HG03135 (cell line): ENCODE measurements around the gene HEXIM1.
A peak's percentile ranks its signal among the peaks of the same experiment; 100 is the strongest.

Source experiments
- ATAC-seq: cut with Tn5 transposase; IDR thresholded peaks from one replicate; pipeline ENCODE4 v1.9.1; 2021; ENCODE audit warnings: mild to moderate bottlenecking, moderate library complexity; ENCODE audit not compliant: unreplicated experiment

HEXIM1 gene

DNA sequence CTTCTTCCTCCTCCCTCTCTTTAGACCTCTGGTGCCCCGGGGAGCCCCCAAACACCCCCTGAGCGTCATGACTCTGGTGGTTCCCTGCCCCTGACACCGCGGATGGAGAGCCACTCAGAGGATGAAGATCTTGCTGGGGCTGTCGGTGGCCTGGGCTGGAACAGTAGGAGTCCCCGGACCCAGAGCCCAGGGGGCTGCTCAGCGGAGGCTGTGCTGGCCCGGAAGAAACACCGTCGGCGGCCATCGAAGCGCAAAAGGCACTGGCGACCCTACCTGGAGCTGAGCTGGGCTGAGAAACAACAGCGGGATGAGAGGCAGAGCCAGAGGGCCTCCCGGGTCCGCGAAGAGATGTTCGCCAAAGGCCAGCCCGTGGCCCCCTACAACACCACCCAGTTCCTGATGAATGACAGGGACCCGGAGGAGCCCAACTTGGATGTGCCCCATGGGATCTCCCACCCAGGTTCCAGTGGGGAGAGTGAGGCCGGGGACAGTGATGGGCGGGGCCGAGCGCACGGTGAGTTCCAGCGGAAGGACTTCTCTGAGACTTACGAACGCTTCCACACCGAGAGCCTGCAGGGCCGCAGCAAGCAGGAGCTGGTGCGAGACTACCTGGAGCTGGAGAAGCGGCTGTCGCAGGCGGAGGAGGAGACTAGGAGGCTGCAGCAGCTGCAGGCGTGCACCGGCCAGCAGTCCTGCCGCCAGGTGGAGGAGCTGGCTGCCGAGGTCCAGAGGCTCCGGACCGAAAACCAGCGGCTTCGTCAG, 20.9 kb downstream of the HEXIM1 start:
- no peak for ATAC-seq

DNA sequence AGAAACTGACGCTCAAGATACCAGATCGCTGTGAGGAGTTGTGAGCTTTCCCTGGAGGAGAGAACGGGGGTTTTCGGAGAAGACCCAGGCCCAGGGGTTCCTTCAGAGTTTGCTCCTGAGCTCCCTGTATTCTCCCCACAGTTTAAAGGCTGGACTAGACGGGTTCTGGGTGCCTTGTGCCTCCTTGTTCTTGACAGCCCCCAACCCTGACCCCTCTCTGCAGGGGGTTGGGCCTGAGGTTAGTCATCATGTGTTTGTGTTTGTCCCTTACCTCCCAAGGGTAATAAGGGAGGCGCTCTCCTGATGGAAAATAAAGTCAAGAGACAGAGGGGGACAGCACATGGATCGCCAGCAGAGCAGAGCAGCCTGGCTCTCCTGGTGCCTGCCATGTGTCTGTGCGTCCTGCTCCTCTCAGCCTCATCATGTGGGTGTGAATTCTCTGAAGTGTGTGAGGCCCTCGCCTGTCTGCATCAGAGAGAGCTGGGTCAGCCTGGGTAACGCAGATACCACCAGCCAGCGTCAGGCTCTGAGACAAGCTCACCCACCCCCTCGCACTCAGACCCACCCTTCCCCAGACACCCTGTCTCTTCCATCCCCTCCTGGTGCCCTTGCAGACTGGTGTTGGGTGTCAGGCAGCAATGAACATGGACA, 22.1 kb downstream of the HEXIM1 start:
- no peak for ATAC-seq

DNA sequence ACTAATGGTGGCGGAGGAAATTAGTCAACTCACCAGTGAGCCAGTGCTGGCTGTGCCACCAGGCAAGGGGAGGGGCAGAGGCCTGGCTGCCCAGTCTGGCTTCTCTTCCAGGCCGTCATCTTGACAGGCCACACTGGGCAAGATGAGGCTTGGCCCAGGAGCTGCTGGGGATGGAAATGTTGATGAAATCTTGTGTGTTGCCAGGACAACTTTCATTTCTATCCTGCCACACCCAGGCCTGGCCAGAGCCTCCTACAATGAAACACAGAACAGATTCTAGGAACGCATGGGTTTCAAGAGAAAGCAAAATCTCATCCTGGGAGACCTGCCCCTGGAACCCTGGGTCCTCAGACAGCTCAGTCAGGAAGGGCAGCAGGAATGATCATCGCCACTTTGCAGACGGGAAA, 22.7 kb downstream of the HEXIM1 start:
- ATAC-seq, result no peak

DNA sequence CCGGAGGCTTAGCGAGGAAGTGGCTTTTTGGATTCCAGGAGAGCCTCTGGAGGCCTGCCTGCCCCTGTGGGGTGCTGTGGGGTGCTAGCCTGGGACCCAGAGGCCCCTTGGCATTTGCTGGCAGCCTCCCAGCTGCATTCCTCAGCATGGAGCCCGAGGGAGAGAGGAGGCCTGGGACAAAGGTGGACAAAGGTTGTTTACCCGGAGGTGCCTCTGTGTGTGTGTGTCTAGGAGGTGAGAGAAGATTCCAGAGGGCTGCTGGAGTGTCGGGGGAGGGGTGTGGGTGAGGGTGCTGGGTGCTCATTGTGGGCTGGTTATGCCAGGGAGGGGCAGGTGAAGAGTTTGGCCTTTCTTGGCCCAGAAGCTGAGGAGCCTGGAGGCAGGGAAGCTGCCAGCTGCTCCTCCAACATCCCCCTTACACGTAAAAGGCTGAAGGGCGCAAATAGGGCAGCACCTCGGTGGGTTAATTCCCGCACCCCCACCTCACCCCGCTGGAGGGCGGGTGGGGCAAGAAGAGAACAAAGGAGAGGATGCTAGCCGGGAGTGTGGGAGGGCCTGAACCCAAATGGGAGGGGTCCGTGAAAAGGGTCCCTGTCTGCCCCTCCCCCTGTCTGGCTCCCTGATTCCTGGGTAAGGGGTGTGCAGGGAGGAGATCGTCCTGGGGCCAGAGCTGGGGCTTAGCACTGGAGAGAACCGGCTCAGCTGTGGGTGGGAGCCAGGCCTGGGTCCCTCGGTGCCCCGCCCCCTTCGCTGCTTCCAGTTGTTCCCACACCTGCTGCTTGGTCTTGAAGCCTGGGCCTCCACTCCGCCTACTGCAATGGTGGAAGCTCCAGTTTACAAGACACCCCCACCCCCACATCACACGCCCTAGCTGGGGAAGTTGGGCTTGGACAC, 23.3 kb downstream of the HEXIM1 start:
- ATAC-seq, result no peak

DNA sequence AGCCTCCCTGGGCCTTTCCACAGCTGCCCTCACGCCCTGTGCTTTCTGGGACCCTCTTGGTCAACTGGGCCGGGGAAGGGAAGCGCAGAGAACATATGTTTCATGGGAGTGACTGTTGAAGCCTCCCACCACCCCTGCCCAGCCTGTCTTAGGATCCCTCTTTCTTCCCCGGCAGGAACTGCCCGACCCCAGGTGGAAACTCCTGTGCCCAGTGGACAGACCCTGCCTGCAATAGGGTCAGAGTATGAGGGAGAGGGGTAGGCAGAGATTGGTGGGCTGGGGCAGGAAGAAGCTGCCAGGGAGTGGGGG, 23.9 kb downstream of the HEXIM1 start:
- ATAC-seq, result no peak

DNA sequence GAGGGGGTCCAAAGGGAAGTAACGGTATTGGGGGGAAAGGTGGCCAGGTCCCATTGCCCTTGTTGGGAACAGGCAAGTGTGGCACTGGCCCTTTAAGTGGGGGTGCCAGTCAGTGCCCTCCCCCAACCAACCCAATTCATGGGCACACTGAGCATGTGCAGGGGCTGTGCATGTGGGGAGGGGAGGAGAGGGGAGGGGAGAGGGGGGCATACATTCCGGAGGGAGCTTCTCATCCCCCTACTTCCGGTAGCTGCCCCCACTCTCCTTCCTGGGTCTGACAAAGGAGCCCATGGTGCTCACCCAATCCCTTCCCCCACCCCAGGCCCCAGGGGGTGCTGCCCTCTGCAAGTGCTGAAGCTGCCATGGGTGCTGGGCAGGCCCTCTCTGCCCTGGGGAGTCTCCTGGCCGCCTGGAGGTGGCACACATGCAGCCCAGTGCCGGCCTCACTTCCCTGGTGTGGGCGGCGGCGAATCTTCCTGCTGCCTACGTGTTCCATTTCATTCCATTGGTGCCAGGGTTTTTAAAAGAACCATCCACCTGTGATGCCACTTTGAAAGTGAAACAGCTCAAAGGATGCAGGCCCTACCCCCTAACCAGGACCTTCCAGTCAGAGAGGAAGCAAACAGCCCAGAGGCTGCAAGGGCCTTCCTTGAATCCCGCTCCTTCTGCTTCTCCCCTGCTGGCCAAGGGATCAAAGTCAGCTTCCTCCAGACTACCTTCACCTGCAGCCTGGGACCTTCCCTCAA, 24.4 kb downstream of the HEXIM1 start:
- ATAC-seq, result no peak

DNA sequence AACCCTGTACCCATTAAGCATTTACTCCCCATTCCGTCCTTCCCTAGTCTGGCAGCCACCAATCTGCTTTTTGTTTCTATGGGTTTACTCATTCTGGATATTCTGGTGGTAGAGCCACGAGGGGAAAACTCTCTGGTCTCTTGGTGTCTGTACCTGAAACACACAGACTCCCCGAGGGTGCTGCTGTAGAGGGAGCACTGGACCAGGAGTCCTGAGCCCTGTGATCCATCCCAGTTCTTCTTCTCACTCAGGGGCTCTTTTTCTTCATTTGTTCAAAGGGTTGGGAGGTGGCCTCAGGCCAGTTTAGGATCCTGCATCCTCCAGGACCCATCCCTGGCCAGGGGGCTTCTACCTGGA, 27.5 kb downstream of the HEXIM1 start:
- ATAC-seq, result no peak

DNA sequence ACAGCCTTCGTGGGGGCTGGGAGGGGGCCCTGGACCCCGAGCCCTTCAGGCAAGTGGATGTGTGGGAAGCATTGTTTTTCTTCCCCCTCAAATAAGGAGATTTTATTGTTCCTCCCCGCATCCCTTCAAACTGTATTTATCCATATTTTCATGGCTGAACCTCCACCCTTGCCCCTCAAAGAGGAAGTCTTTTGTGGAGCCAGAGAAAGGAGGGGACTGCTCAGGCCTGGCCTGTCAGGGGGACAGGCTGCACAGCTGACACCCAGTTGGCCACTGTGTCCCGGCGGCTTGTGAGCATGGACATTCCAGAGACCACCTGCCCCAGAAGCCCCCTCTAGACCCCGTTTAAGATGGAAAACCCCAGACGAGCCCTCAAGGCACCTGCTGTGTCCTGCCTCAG, 29.3 kb downstream of the HEXIM1 start:
- ATAC-seq, result no peak

DNA sequence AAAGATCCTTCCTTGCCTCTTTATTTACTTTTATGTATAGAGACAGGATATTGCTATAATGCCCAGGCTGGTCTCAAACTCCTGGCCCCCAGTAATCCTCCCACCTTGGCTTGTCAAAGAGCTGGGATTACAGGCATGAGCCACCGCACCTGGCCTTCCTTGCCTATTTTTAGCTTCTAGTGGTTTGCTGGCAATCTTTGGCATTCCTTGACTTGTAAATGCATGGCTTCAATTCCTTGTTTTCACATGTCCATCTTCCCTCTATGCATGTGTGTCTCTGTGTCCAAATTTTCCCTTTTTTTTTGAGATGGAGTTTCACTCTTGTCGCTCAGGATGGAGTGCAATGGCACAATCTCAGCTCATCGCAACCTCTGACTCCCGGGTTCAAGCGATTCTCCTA, 35.9 kb downstream of the HEXIM1 start:
- no peak for ATAC-seq

DNA sequence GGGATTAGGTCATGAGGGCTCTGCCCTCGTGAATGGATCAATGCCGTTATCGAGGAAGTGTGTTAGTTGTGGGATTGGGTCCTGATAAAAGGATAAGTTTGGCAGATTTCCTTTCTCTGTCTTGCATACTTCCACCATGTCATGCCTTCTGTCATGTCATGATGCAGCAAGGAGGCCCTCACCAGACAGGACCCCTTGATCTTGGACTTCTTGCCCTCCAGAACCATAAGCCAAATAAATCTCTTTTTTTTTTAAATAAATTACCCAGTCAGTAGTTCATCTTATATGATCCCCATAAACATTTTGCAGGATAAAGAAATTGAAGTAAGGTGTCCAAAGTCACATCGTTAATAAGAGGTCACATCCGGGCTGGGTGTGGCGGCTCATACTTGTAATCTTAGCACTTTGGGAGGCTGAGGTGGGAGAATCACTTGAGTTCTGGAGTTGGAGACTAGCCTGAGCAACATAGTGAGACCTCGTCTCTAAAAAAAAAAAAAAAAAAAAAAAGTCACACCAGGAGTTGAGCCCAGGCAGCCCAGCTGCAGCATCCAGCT, 38.6 kb downstream of the HEXIM1 start:
- no peak for ATAC-seq

DNA sequence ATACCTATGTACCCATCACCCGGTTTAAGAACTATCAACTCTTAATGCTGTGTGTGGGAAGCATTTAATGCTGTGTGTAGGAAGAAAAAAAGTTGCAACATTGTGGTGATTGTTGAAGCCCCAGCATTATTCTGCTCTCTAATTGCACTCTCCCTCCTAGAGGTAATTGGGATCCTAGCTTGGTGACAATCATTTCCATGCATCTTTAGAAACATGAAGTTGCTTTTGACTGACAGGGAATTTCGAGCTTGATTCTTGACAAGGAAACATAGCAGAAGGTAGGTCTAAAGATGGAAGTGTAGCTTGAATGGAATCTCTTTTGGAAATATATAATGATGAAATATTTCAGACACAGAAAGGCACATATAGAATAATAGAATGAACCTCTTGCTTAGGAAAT, 40.7 kb downstream of the HEXIM1 start:
- ATAC-seq, result no peak

DNA sequence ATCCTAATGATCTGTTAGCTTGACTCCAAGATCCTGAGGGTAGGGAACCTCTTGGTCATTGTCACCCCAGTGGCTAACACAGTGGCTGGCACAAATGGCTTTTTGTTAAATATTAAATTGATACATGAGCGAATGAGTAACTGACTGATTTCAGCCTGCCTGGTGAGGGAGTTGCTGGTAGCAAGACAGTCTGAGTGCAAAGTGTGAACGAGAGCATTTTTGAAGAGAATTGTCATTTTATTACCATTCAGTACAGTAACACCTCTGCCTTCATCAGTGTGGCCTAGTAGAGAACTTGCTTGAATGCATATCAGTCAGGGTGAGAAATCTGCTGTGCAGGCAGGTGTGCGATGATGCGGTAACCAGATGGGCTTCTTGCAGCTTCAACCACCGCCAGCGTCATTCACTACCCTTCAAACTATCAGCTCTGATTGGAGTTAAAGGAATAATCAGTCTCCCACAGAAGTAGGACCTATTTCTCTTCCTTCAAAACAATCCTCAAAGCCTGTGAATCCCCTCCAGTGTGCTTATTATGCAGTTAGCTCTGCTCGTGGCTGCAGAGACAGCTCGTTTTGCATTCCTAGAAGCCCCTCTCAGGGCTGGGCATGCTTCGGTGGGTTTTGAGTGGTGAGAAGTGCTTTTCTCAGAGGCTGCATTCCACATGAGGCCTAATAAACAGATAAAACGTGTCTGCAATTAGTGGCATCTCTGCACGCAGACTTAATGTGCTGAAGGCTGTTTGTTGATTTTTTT, 42.4 kb downstream of the HEXIM1 start:
- ATAC-seq, result no peak

DNA sequence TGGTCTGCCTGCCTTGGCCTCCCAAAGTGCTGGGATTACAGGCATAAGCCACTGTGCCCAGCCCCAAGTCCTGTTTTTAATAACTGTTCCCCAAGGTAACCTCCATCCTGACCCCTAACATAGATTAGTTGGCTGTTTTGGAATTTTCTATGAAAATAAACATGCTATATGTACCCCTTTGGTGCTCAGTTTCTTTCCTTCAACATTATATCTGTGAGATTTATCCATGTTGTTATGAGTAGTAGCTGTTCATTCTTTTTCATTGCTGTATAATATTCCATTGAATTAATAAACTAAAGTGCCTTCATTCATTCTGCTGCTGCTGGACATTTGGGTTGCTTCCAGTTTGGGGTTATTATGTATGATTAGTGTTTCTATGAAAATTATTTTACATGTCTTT, 47.1 kb downstream of the HEXIM1 start:
- ATAC-seq, result no peak

DNA sequence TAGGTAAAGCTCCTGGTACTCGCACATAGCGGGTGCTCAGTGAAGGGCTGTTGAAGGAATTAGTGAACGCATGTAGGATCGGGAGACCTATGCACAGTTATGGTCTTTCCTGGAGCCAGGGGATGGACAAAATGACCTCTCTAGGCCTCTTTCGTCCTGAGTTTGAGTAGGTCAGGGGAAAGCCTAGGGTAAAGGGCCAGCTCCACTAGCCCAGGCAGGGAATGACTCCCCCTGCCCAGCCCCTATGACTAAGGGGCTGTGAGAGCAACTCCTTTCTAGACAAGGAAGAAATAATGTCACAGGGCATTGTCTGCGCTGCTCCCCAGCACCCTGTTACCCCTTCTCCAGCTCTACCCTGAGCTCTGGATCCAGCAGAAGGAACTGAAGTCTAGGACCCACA, 48.8 kb downstream of the HEXIM1 start:
- ATAC-seq, result no peak

DNA sequence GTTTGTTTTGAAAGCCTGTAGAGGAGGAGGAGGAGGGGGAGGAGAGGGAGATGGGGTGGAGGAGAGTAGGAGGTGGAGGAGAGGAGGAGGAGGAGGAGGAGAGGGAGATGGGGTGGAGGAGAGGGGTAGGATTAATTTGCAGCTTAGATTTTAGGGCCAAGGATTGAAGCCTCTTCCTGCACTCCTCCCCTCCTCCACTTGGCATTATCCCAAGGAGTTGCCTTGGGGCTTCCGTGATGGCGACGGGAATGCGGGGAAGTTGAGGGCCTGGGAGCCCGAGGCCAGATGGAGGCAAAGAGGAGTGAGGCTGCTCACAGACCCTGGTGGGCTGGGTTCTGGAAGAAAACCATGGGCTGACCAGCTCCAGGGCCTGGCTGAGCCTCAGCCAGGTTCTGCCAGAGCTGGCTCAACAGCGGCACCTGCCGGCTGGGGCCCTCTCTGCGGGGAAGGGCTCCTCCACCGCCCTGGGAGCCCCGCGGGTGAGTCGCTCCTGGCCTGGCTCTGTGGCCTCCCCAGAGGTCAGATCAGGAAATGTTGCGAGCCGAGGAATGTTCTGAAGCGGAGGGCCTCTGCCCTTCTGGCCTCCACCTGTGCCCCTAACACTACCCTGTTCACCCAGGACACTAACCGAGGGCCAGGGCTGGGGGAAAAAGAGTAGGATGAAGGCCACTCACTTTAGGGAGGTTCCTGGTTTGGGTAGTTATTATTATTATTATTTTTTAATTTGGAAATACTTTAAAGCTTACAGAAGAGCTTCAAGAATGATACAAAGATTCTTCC, 49.5 kb downstream of the HEXIM1 start:
- peak; percentile 60 for ATAC-seq

DNA sequence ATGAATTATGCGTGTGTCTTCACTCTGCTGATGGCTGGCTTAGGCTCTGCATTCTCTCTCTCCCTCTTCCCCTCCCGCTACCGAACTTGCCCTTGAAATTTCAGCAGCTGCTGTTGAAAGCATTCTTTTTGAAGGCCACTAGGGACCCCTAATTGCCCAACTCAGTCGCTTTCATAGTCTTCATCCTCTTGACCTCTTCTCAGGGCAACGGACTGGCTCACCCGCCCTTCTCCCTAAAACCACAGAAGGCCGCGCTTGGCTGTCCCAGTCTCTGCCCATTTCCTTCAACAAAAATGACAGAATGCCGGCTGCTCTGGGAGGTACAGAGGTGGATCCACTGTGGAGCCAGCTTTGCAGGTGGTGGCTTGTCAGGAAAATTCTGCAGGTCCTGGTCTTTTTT, 52.4 kb downstream of the HEXIM1 start:
- no peak for ATAC-seq

DNA sequence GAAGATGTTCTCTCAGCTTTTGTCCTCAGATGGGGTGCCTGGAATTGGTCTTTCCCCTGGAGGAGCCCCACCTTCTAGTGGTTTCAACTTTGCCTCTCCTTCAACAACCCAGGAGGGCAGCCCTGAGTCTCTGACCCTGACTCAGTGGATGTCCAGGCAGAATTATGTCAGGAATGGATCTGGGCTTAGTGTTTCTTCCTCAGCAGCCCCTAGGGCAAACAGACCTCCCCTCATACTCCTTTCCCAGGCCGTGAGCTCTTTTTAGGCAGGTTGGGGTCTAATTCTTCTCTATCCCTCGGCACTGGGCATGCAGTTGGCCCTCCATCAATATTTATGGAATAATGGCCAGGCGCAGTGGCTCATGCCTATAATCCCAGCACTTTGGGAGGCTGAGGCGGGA, 53.2 kb downstream of the HEXIM1 start:
- no peak for ATAC-seq
